ENCODE data around the gene SESN2. TPM values are rescaled to one million over a fixed set of nuclear protein-coding genes. Genes with fewer than 3 reads are reported as not detected.

Gene SESN2
- total and polyA plus RNA-seq, 4 donors: 5.5 to 13.0 (median 10.7) TPM

DNA sequence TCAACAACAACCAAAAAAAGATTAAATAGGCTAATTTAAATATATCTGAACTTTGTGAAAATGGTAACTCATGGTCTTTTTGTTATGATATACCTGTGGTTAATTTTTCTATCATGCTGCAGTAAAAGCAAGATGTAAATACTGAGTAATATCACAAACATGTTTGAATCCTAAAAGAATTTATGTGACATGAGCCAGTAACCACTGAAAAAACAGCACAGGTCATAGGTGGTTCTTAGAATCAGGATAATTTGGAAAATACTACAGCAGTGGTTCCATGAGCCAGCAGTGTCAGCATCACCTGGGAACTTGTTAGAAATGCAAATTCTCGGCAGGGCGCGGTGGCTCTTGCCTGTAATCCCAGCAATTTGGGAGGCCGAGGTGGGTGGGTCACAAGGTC lies 19.3 kb upstream of the SESN2 start:
- no peak for TF ChIP-seq HNF4G (IDR thresholded peaks at IDR 0.05)
- no peak for TF ChIP-seq JUND (IDR thresholded peaks at IDR 0.05)
- TF ChIP-seq, protein P1, sequence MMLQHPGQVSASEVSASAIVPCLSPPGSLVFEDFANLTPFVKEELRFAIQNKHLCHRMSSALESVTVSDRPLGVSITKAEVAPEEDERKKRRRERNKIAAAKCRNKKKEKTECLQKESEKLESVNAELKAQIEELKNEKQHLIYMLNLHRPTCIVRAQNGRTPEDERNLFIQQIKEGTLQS (IDR thresholded peaks at IDR 0.05): no peak
- no peak for TF ChIP-seq SP1 (IDR thresholded peaks at IDR 0.05)
- TF ChIP-seq RXRA (IDR thresholded peaks at IDR 0.05): no peak
- TF ChIP-seq RAD21 (IDR thresholded peaks at IDR 0.05): no peak
- TF ChIP-seq, protein P2, sequence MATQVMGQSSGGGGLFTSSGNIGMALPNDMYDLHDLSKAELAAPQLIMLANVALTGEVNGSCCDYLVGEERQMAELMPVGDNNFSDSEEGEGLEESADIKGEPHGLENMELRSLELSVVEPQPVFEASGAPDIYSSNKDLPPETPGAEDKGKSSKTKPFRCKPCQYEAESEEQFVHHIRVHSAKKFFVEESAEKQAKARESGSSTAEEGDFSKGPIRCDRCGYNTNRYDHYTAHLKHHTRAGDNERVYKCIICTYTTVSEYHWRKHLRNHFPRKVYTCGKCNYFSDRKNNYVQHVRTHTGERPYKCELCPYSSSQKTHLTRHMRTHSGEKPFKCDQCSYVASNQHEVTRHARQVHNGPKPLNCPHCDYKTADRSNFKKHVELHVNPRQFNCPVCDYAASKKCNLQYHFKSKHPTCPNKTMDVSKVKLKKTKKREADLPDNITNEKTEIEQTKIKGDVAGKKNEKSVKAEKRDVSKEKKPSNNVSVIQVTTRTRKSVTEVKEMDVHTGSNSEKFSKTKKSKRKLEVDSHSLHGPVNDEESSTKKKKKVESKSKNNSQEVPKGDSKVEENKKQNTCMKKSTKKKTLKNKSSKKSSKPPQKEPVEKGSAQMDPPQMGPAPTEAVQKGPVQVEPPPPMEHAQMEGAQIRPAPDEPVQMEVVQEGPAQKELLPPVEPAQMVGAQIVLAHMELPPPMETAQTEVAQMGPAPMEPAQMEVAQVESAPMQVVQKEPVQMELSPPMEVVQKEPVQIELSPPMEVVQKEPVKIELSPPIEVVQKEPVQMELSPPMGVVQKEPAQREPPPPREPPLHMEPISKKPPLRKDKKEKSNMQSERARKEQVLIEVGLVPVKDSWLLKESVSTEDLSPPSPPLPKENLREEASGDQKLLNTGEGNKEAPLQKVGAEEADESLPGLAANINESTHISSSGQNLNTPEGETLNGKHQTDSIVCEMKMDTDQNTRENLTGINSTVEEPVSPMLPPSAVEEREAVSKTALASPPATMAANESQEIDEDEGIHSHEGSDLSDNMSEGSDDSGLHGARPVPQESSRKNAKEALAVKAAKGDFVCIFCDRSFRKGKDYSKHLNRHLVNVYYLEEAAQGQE (IDR thresholded peaks at IDR 0.05): no peak
- TF ChIP-seq YY1 (IDR thresholded peaks at IDR 0.05): no peak
- TF ChIP-seq GABPA (IDR thresholded peaks at IDR 0.05 in 1 of 2, conservative IDR thresholded peaks at IDR 0.05 in 1 of 2): no peak
- no peak for TF ChIP-seq ZBTB33 (IDR thresholded peaks at IDR 0.05)
- TF ChIP-seq TAF1 (conservative IDR thresholded peaks at IDR 0.05): no peak
- TF ChIP-seq, protein P3, sequence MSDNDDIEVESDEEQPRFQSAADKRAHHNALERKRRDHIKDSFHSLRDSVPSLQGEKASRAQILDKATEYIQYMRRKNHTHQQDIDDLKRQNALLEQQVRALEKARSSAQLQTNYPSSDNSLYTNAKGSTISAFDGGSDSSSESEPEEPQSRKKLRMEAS (IDR thresholded peaks at IDR 0.05): no peak
- no peak for TF ChIP-seq FOXA2 (IDR thresholded peaks at IDR 0.05)
- no peak for TF ChIP-seq HNF4A (conservative IDR thresholded peaks at IDR 0.05)
- Histone ChIP-seq H3K4me3 (ENCODE audit: low read depth in 1 of 3, low read length in 3 of 3) (no peak overlapping the region), H3K9ac (ENCODE audit: low read depth in 1 of 2, low read length in 2 of 2) (no peak overlapping the region), H3K36me3 (ENCODE audit: control insufficient read depth in 4 of 4, insufficient read depth in 3 of 4, low read depth in 1 of 4, low read length in 3 of 4) (peaks cover 0 to 4% (median 2%) of the 10 kb centered on the region in 4 donors), H3K4me1 (ENCODE audit: control insufficient read depth in 4 of 4, insufficient read depth in 4 of 4, low read length in 3 of 4) (peaks cover 5 to 41% (median 30%) of the 10 kb centered on the region in 4 donors), H3K27me3 (ENCODE audit: control insufficient read depth in 4 of 4, insufficient read depth in 4 of 4, low read length in 3 of 4) (no peaks in the 10 kb centered on the region), H3K27ac (ENCODE audit: low read depth in 1 of 2, low read length in 2 of 2) (no peak overlapping the region), H3K9me3 (ENCODE audit: control insufficient read depth in 4 of 4, low read length in 3 of 4) (no peaks in the 10 kb centered on the region)
- DNase-seq (ENCODE audit: low spot score): no peak
- 96% methylated on average over 4 of the region's 4 CpGs for WGBS

DNA sequence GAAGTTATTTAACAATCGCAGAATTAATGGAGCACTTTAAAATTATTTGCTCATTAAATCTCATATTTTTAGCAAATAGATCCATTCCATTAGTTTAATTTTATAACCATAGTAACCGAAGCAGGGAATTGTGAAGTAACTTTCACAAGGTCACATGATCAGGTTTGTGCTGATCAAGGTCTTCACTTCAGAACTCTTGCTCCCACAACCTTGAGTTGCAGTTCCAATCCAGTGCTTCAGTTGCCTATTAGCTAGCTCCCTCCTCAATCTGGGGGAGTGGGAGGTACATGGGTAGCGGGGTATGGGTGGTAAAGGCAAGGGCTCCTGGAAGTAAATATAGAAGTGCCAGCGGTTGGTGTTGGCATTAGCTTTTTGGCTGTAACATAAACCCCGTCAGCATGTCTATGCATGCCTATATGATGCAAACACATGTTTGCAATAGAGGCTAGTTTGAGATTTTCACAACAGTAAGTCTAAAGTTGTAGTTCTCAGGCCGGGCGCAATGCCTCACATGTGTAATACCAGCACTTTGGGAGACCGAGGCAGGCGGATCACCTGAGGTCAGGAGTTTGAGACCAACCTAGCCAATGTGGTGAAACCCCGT lies 17.6 kb upstream of the SESN2 start:
- Histone ChIP-seq H3K4me3 (ENCODE audit: low read depth in 1 of 3, low read length in 3 of 3) (no peak overlapping the region), H3K4me1 (ENCODE audit: control insufficient read depth in 4 of 4, insufficient read depth in 4 of 4, low read length in 3 of 4) (peaks cover 7 to 39% (median 26%) of the 10 kb centered on the region in 4 donors), H3K27ac (ENCODE audit: low read depth in 1 of 2, low read length in 2 of 2) (no peak overlapping the region), H3K9ac (ENCODE audit: low read depth in 1 of 2, low read length in 2 of 2) (no peak overlapping the region), H3K9me3 (ENCODE audit: control insufficient read depth in 4 of 4, low read length in 3 of 4) (no peaks in the 10 kb centered on the region), H3K27me3 (ENCODE audit: control insufficient read depth in 4 of 4, insufficient read depth in 4 of 4, low read length in 3 of 4) (no peaks in the 10 kb centered on the region), H3K36me3 (ENCODE audit: control insufficient read depth in 4 of 4, insufficient read depth in 3 of 4, low read depth in 1 of 4, low read length in 3 of 4) (peaks cover 0 to 4% (median 2%) of the 10 kb centered on the region in 4 donors)
- 94% methylated on average over 10 of the region's 10 CpGs for WGBS
- no peak for DNase-seq (ENCODE audit: low spot score)
- no peak for TF ChIP-seq NR2F2 (IDR thresholded peaks at IDR 0.05)
- TF ChIP-seq, protein P2 (IDR thresholded peaks at IDR 0.05): no peak
- TF ChIP-seq HNF4A (conservative IDR thresholded peaks at IDR 0.05): no peak
- no peak for TF ChIP-seq FOXA1 (IDR thresholded peaks at IDR 0.05)
- no peak for TF ChIP-seq EGR1 (IDR thresholded peaks at IDR 0.05; ENCODE audit: low read depth in 2 of 2)
- TF ChIP-seq, protein P1 (IDR thresholded peaks at IDR 0.05): no peak
- TF ChIP-seq ZBTB33 (IDR thresholded peaks at IDR 0.05): no peak
- TF ChIP-seq RAD21 (IDR thresholded peaks at IDR 0.05): no peak
- no peak for TF ChIP-seq JUND (IDR thresholded peaks at IDR 0.05)
- TF ChIP-seq, protein P4, sequence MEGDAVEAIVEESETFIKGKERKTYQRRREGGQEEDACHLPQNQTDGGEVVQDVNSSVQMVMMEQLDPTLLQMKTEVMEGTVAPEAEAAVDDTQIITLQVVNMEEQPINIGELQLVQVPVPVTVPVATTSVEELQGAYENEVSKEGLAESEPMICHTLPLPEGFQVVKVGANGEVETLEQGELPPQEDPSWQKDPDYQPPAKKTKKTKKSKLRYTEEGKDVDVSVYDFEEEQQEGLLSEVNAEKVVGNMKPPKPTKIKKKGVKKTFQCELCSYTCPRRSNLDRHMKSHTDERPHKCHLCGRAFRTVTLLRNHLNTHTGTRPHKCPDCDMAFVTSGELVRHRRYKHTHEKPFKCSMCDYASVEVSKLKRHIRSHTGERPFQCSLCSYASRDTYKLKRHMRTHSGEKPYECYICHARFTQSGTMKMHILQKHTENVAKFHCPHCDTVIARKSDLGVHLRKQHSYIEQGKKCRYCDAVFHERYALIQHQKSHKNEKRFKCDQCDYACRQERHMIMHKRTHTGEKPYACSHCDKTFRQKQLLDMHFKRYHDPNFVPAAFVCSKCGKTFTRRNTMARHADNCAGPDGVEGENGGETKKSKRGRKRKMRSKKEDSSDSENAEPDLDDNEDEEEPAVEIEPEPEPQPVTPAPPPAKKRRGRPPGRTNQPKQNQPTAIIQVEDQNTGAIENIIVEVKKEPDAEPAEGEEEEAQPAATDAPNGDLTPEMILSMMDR (IDR thresholded peaks at IDR 0.05; ENCODE audit: low read depth, low read length, missing input control): no peak

All from liver (tissue), 9 donors.